ENCODE measurements around the gene KRTAP22-1.

Gene KRTAP22-1

GRCh38 chr21:30628109-30628508 lies 27.2 kb downstream of the KRTAP22-1 start:
- DNase-seq, result no peak

GRCh38 chr21:30629200-30629599 lies 28.3 kb downstream of the KRTAP22-1 start:
- no peak for DNase-seq

- DNase-seq, result no peak
Observed at GRCh38 chr21:30634906-30635305, 34.0 kb downstream of the KRTAP22-1 start, which contains the start of gene KRTAP20-2. KRTAP20-2 (plus strand) TSS chr21:30635206; CDS start chr21:30635264, 58 bp downstream.

- DNase-seq, result no peak
Observed at GRCh38 chr21:30638686-30639085, 37.8 kb downstream of the KRTAP22-1 start.

GRCh38 chr21:30642564-30642963 lies 41.7 kb downstream of the KRTAP22-1 start, which contains the start of gene KRTAP20-3:
KRTAP20-3 (plus strand) TSS chr21:30642864.
- DNase-seq, result no peak

GRCh38 chr21:30646904-30647414 lies 46.1 kb downstream of the KRTAP22-1 start:
- DNase-seq, result no peak

Data from activated CD4-positive, alpha-beta T cell treated with anti-CD3 and anti-CD28 coated beads, Interleukin-2, amount 50 U/mL, for 4 hours (primary cell).